ENCODE measurements around the gene SELENOV.
"Not testable (repeated sequence)": the region's sequence is repeated elsewhere in the genome, so short reads cannot be mapped to it uniquely, and the experiment has no call there.

Gene SELENOV

GRCh38 chr19:39514840-39515550 is at the start of gene SELENOV:
TSS of gene SELENOV (plus strand) at chr19:39515139. CDS start at chr19:39515213, 74 bp downstream.
- intact Hi-C loops (cut with DNase I) = no loop called here
- DNase-seq = peak in 3 of 10 donors; percentile 70 to 84 (median 78)

- intact Hi-C loops (cut with DNase I) = no loop called here
- DNase-seq = no peak
Measured at GRCh38 chr19:39465956-39466747, 48.8 kb upstream of the SELENOV start.

- intact Hi-C loops (cut with DNase I) = no loop called here
- DNase-seq = peak in 2 of 10 donors; percentile 21 to 75
Measured at GRCh38 chr19:39467941-39468340, 47.0 kb upstream of the SELENOV start.

GRCh38 chr19:39469036-39469435 is 45.9 kb upstream of the SELENOV start:
- intact Hi-C loops (cut with DNase I) = no loop called here
- peak in 2 of 10 donors; percentile 24 to 44 for DNase-seq

GRCh38 chr19:39469567-39469966 is 45.4 kb upstream of the SELENOV start:
- intact Hi-C loops (cut with DNase I) = no loop called here
- no peak for DNase-seq

- intact Hi-C loops (cut with DNase I) = no loop called here
- peak in 1 of 10 donors; percentile 21 for DNase-seq
Measured at GRCh38 chr19:39470724-39471339, 44.1 kb upstream of the SELENOV start.

- intact Hi-C loops (cut with DNase I) = no loop called here
- DNase-seq = no peak
Measured at GRCh38 chr19:39471756-39472536, 43.0 kb upstream of the SELENOV start.

- DNase-seq = no peak
- intact Hi-C loops (cut with DNase I) = no loop called here
Measured at GRCh38 chr19:39472746-39473442, 42.0 kb upstream of the SELENOV start.

- DNase-seq = no peak
- intact Hi-C loops (cut with DNase I) = no loop called here
Measured at GRCh38 chr19:39473443-39473960, 41.4 kb upstream of the SELENOV start.

GRCh38 chr19:39474139-39474620 is 40.8 kb upstream of the SELENOV start:
- intact Hi-C loops (cut with DNase I) = no loop called here
- peak in 9 of 10 donors; percentile 18 to 94 (median 63) for DNase-seq

- intact Hi-C loops (cut with DNase I) = no loop called here
- DNase-seq = no peak
Measured at GRCh38 chr19:39475748-39476147, 39.2 kb upstream of the SELENOV start.

- intact Hi-C loops (cut with DNase I); DNase-seq: not testable (repeated sequence)
Measured at GRCh38 chr19:39479319-39479801, 35.6 kb upstream of the SELENOV start.

GRCh38 chr19:39479916-39480315 is 35.0 kb upstream of the SELENOV start:
- intact Hi-C loops (cut with DNase I) = loop anchor here (2.0 to 5.0 kb wide), 2 partner anchors 33 to 53 kb away; partner anchors contain the start of genes EID2B and SUPT5H
- DNase-seq = no peak

- DNase-seq = peak; percentile 94 to 99 (median 97)
- intact Hi-C loops (cut with DNase I) = loop anchor here (2.0 to 5.0 kb wide), 2 partner anchors 33 to 52 kb away; partner anchors contain the start of genes EID2B and SUPT5H
Measured at GRCh38 chr19:39480337-39481228, 34.4 kb upstream of the SELENOV start, which contains the start of gene TIMM50. TSS of gene TIMM50 (plus strand) at chr19:39480838. CDS start at chr19:39480854, 16 bp downstream.

- no peak for DNase-seq
- intact Hi-C loops (cut with DNase I) = loop anchor here (2.0 to 5.0 kb wide), 2 partner anchors 34 to 52 kb away; partner anchors contain the start of genes EID2B and SUPT5H
Measured at GRCh38 chr19:39481229-39481545, 33.8 kb upstream of the SELENOV start.

GRCh38 chr19:39481676-39482075 is 33.3 kb upstream of the SELENOV start:
- no peak for DNase-seq
- intact Hi-C loops (cut with DNase I) = loop anchor here (2.0 to 5.0 kb wide), 2 partner anchors 34 to 51 kb away; partner anchors contain the start of genes EID2B and SUPT5H

GRCh38 chr19:39483141-39483540 is 31.8 kb upstream of the SELENOV start:
- DNase-seq = no peak
- intact Hi-C loops (cut with DNase I) = loop anchor here (5.0 kb wide), 1 partner anchor 36 kb away; the partner anchor contains the start of gene SUPT5H

GRCh38 chr19:39489756-39490155 is 25.2 kb upstream of the SELENOV start:
- no peak for DNase-seq
- intact Hi-C loops (cut with DNase I) = no loop called here

All from posterior cingulate gyrus (tissue), 11 donors.